Adipocyte (in vitro differentiated cells): ENCODE measurements around the gene IMMT.
A peak's percentile ranks its signal among the peaks of the same experiment; 100 is the strongest.
"Not testable (repeated sequence)": the region's sequence is repeated elsewhere in the genome, so short reads cannot be mapped to it uniquely, and the experiment has no call there.

Source experiments
- DNase-seq: peaks from one replicate; pipeline ENCODE4 v3.0.0-alpha.2; 2015; ENCODE audit warnings: low read depth
- H3K27me3 ChIP-seq: replicated peaks from 2 replicates; pipeline ENCODE4 v1.7.0; 2013; ENCODE audit warnings: mild to moderate bottlenecking, low read length, moderate library complexity; ENCODE audit not compliant: control insufficient read depth, insufficient read depth
- H3K36me3 ChIP-seq: 2 replicates; pipeline ENCODE4 v1.7.0; 2013; ENCODE audit warnings: low read length, mild to moderate bottlenecking, moderate library complexity; ENCODE audit not compliant: control insufficient read depth, insufficient read depth, severe bottlenecking
- H3K4me1 ChIP-seq: 2 replicates; pipeline ENCODE4 v1.7.0; 2013; ENCODE audit warnings: mild to moderate bottlenecking, low read length, moderate library complexity; ENCODE audit not compliant: control insufficient read depth, insufficient read depth
- H3K4me3 ChIP-seq: 2 replicates; pipeline ENCODE4 v1.7.0; 2013; ENCODE audit warnings: mild to moderate bottlenecking, low read length, moderate library complexity
- H3K9ac ChIP-seq: 2 replicates; pipeline ENCODE4 v1.7.0; 2013; ENCODE audit warnings: mild to moderate bottlenecking, low read length, moderate library complexity
- H3K9me3 ChIP-seq: 2 replicates; pipeline ENCODE4 v1.7.0; 2013; ENCODE audit warnings: mild to moderate bottlenecking, low read length, moderate library complexity; ENCODE audit not compliant: control insufficient read depth

The IMMT gene

DNA sequence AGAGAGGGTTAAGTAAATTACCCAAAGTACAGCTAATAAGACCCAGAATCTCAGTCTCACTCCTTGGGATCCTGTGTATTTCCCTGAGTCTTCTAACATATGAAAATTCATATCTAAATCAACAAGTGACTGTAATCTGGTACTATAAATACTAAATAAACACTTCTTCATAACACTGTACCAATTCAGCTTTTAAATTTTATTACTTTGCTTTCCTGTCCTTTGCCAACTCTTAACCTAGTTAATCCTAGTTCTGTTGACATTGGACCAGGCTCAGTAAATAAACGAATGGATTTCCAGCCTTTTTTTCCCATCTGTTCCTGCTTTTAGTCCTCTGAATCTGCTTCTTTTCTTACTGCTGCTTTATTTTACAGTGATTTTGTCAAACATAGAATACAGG, 17.8 kb upstream of the IMMT start:
- Histone ChIP-seq H3K9me3 (no peaks in the 10 kb centered on the region), H3K9ac (no peak overlapping the region), H3K4me3 (no peak overlapping the region), H3K4me1 (peaks cover 23% of the 10 kb centered on the region), H3K36me3 (peaks cover 59% of the 10 kb centered on the region), H3K27me3 (no peaks in the 10 kb centered on the region)
- peak; percentile 41 for DNase-seq

DNA sequence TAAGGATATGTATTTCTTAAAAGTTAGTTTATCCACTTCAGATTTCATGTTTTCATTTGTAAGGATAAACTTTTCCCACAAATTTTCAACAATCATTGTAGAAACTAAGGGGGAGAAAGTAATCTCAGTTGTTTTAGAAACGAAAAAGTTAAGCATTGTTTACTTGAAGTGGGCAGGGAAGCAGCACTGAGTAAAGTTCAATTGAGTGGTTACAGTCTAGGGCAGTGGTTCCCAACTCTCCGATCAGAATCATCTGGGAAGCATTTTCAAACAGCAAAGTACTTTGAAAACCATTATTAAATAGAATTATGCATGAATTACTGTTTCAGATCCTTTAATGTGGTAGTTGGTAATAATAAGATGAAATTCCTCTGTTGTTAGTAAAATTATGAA, 16.5 kb upstream of the IMMT start:
- Histone ChIP-seq H3K4me3 (no peak overlapping the region), H3K27me3 (no peaks in the 10 kb centered on the region), H3K36me3 (peaks cover 72% of the 10 kb centered on the region), H3K4me1 (peaks cover 13% of the 10 kb centered on the region), H3K9ac (no peak overlapping the region), H3K9me3 (no peaks in the 10 kb centered on the region)
- no peak for DNase-seq

DNA sequence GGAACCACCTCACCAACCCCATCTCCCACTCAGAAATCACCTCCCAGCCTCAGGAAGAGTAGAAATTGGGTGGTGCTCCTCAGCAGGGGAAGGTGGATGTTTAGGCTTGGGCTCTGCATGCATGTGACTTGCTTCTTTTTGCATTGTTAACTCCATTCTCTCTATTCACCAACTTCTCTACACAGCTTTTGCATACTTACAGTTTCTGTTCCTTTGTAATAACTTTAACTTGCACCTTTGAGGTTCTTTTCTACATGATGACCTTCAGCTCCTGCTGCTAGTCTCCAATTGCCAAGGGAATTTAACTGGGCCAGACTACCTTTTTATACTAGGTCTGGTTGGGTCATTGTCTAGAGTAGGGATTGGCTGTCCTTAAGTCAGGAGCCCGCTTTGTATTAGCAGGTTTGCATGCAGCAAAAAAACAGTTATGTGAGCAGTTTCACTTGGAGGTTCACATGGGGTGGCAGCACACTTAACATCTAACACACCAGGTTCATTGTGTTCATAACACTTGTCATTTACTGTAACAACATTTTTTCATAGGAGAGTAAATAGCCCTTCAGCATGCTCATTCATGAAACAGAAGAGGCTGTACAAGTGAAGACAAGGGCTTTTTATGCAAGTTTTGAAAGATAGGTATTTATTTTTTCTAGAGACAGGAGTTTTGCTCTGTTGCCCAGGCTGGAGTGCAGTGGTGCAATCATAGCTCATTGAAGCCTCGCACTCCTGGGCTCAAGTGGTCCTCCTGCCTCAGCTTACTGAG, 16.0 kb upstream of the IMMT start:
- peaks cover 77% of the 10 kb centered on the region for H3K36me3 ChIP-seq
- H3K9ac ChIP-seq = no peak overlapping the region
- DNase-seq = no peak
- peaks cover 7% of the 10 kb centered on the region for H3K4me1 ChIP-seq
- H3K4me3 ChIP-seq = no peak overlapping the region
- no peaks in the 10 kb centered on the region for H3K9me3 ChIP-seq
- H3K27me3 ChIP-seq = no peaks in the 10 kb centered on the region

- H3K4me3 ChIP-seq = no peak overlapping the region
- H3K27me3 ChIP-seq = no peaks in the 10 kb centered on the region
- H3K9me3 ChIP-seq = no peaks in the 10 kb centered on the region
- H3K4me1 ChIP-seq = peaks cover 13% of the 10 kb centered on the region
- no peak for DNase-seq
- H3K36me3 ChIP-seq = peaks cover 36% of the 10 kb centered on the region
- H3K9ac ChIP-seq = no peak overlapping the region
Observed at GRCh38 chr2:86204458-86204857, 9.2 kb upstream of the IMMT start.

DNA sequence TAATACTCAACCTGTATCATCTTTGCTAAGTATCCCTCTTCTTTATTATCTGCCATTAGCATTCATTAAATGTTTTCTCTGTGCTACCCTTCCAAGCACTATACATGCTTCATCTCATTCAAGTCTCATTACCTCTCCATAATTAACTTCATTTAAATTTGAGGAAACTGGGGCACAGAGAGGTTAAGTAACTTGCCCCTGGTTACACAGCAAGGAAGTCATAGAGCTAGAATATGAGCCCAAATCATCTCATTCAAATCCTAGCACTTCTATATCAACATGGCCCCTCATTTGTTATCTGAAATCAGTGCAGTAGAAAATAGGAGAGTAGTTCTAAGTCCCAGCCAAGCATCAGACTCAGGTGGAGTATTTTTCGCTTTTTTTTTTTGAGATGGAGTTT, 8.4 kb upstream of the IMMT start:
- Histone ChIP-seq H3K9me3 (no peaks in the 10 kb centered on the region), H3K36me3 (peaks cover 27% of the 10 kb centered on the region), H3K9ac (no peak overlapping the region), H3K4me1 (peaks cover 16% of the 10 kb centered on the region), H3K27me3 (no peaks in the 10 kb centered on the region), H3K4me3 (no peak overlapping the region)
- no peak for DNase-seq

GRCh38 chr2:86202702-86203101, 7.4 kb upstream of the IMMT start:
- no peaks in the 10 kb centered on the region for H3K27me3 ChIP-seq

DNA sequence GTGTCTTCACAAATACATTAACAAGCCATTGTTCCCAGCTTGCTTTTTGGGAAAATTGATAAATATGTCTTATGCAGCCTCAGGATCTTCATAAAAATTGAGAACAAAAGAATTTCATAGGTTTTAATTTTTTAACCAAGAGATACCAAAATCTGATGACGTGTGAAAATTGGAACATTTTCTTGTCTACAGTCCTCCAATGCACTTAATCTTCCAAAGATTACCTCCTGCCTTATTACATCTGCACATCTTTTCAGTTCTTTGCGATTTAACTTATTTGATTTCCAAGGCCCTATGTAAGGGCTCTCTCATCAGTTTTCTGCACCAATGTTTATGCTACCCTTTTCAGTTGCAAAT, 7.1 kb upstream of the IMMT start:
- no peaks in the 10 kb centered on the region for H3K9me3 ChIP-seq
- no peak for DNase-seq
- H3K4me3 ChIP-seq = no peak overlapping the region
- no peaks in the 10 kb centered on the region for H3K27me3 ChIP-seq
- H3K4me1 ChIP-seq = peaks cover 22% of the 10 kb centered on the region
- H3K36me3 ChIP-seq = peaks cover 14% of the 10 kb centered on the region
- H3K9ac ChIP-seq = no peak overlapping the region

More at GRCh38 chr2:86202702-86203101, 7.4 kb upstream of the IMMT start:
- Histone ChIP-seq H3K4me1 (peaks cover 22% of the 10 kb centered on the region), H3K4me3 (no peak overlapping the region), H3K36me3 (peaks cover 18% of the 10 kb centered on the region), H3K9me3 (no peaks in the 10 kb centered on the region), H3K9ac (no peak overlapping the region)
- no peak for DNase-seq

DNA sequence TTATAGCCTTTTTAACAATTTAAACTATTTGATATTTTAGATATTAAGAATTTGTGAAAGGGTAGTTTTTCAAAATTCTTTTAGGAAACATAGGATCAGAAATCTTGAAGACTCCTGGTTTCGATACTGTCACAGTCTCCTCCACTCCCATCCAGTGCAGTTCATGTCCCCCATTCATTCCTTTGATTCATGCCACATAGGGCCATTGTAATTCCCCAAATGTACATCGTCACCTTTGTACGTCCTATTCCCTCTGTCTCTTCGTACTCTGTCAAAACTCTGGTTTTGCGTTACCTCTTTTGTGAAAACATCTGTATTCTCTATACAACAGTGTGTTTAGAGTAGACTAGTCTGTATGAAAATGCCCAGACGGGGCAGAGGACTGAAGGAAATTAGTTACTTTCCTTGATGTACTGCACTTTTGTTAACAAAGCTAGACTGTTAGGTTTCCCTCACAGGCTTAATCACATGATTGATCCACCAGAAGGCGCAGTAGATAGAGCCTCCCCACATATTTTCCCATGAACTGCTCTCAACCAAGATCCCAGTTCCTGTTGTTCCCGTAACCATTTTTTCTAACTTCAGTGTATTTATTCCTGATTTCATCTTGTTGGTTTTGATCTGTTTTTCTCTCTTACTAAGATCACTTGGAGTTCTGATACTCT, 6.5 kb upstream of the IMMT start:
- H3K9ac ChIP-seq = no peak overlapping the region
- H3K4me3 ChIP-seq = no peak overlapping the region
- H3K36me3 ChIP-seq = peaks cover 9% of the 10 kb centered on the region
- no peak for DNase-seq
- H3K4me1 ChIP-seq = peaks cover 22% of the 10 kb centered on the region
- H3K9me3 ChIP-seq = no peaks in the 10 kb centered on the region
- H3K27me3 ChIP-seq = no peaks in the 10 kb centered on the region

DNA sequence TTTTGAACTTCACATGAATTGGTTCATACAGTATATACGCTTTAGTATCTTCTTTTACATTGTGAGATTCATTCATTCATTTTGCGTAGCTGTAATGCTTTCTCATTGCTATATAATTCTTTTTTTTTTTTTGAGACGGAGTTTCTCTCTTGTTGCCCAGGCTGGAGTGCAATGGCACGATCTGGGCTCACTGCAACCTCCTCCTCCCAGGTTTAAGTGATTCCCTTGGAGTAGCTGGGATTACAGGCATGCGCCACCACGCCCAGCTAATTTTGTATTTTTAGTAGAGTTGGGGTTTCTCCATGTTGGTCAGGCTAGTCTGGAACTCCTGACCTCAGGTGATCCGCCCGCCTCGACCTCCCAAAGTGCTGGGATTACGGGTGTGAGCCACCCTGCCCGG, 5.3 kb upstream of the IMMT start:
- Histone ChIP-seq H3K4me1 (peaks cover 26% of the 10 kb centered on the region), H3K4me3 (peak overlapping the region; percentile 96), H3K9ac (peak overlapping the region; percentile 96)
- H3K36me3 ChIP-seq, H3K27me3 ChIP-seq, DNase-seq, H3K9me3 ChIP-seq: not testable (repeated sequence)

DNA sequence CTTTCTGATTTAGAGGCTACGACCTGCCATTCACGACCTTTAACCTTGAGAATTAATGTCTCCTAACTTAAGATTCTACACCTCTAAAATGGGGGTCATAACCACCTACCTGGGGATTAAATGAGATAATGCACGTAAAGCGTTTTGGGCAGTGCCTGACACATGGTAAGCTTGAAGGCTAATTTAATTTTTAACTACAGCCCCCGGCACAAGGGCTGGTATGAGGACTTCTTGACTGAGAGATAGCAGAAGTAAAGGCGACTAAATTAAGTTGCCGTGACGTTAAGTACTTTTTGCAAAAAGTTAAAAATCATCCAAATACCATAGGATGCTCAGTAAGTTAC, 4.5 kb upstream of the IMMT start:
- peak overlapping the region; percentile 96 for H3K4me3 ChIP-seq
- DNase-seq = peak; percentile 20
- peaks cover 26% of the 10 kb centered on the region for H3K4me1 ChIP-seq
- H3K9me3 ChIP-seq = no peaks in the 10 kb centered on the region
- H3K27me3 ChIP-seq = no peaks in the 10 kb centered on the region
- H3K36me3 ChIP-seq = peaks cover 3% of the 10 kb centered on the region
- peak overlapping the region; percentile 96 for H3K9ac ChIP-seq

- H3K4me3 ChIP-seq = peak overlapping the region; percentile 87
- peaks cover 44% of the 10 kb centered on the region for H3K4me1 ChIP-seq
- H3K27me3 ChIP-seq = no peaks in the 10 kb centered on the region
- no peaks in the 10 kb centered on the region for H3K36me3 ChIP-seq
- H3K9me3 ChIP-seq = no peaks in the 10 kb centered on the region
- DNase-seq = no peak
- H3K9ac ChIP-seq = peak overlapping the region; percentile 100
Observed at GRCh38 chr2:86195808-86196387, 636 bp upstream of the IMMT start.
